CD8-positive, alpha-beta memory T cell (primary cell): Measurements from ENCODE around the gene TMEM234. TPM values are rescaled to one million over a fixed set of nuclear protein-coding genes. Genes with fewer than 3 reads are reported as not detected.

ENCODE experiments used
- CTCF ChIA-PET: fragments of 350-600 bp; sonication (Branson Sonifier 250); formaldehyde crosslinking; loops from one replicate; lab custom pipeline; 2021; ENCODE audit warnings: antibody characterized with exemption; lab: Charles Lee
- POLR2A ChIA-PET: fragments of 350-600 bp; sonication (Branson Sonifier 250); formaldehyde crosslinking; loops from one replicate; lab custom pipeline; 2021; ENCODE audit warnings: antibody characterized with exemption; lab: Charles Lee
- DNase-seq, 5 donors: peaks; one replicate each; pipeline versions ENCODE4 v3.0.0 to v3.0.0-alpha.2; 2020 to 2022; ENCODE audit warnings: mixed read lengths in 1 of 5
- H3K27ac ChIP-seq: one replicate; pipeline ENCODE4 v1.7.0; 2013; ENCODE audit warnings: low read depth, mild to moderate bottlenecking, low read length, moderate library complexity
- H3K27me3 ChIP-seq: 2 replicates; pipeline ENCODE4 v1.7.0; 2013; ENCODE audit warnings: low read length, mild to moderate bottlenecking; ENCODE audit not compliant: insufficient read depth, poor library complexity, severe bottlenecking
- H3K36me3 ChIP-seq: 2 replicates; pipeline ENCODE4 v1.7.0; 2013; ENCODE audit warnings: mild to moderate bottlenecking, low read length, moderate library complexity; ENCODE audit not compliant: insufficient read depth
- H3K4me1 ChIP-seq: 2 replicates; pipeline ENCODE4 v1.7.0; 2013; ENCODE audit warnings: mild to moderate bottlenecking, low read length, moderate library complexity; ENCODE audit not compliant: insufficient read depth
- H3K4me3 ChIP-seq: 2 replicates; pipeline ENCODE4 v1.7.0; 2013; ENCODE audit warnings: mild to moderate bottlenecking, low read length
- H3K9me3 ChIP-seq: 2 replicates; pipeline ENCODE4 v1.7.0; 2013; ENCODE audit warnings: mild to moderate bottlenecking, low read length
- H3K27ac Mint-ChIP-seq, 8 donors: one replicate each; pipeline ENCODE4 v1.8.0; 2020 to 2021; ENCODE audit warnings: mixed read lengths in 8 of 8, mild to moderate bottlenecking in 6 of 8, inconsistent platforms in 3 of 8, moderate library complexity in 3 of 8
- H3K27me3 Mint-ChIP-seq, 2 donors: one replicate each; pipeline ENCODE4 v1.8.0; 2020 to 2021; ENCODE audit warnings: mixed read lengths in 2 of 2, mild to moderate bottlenecking in 1 of 2, moderate library complexity in 1 of 2
- H3K36me3 Mint-ChIP-seq, 3 donors: one replicate each; pipeline ENCODE4 v1.8.0; 2020 to 2021; ENCODE audit warnings: mixed read lengths in 3 of 3, inconsistent platforms in 1 of 3, mild to moderate bottlenecking in 1 of 3
- H3K4me1 Mint-ChIP-seq, 3 donors: one replicate each; pipeline ENCODE4 v1.8.0; 2020 to 2021; ENCODE audit warnings: mixed read lengths in 3 of 3, inconsistent platforms in 1 of 3, mild to moderate bottlenecking in 1 of 3
- H3K4me3 Mint-ChIP-seq, 7 donors: one replicate each; pipeline ENCODE4 v1.8.0; 2020 to 2021; ENCODE audit warnings: mixed read lengths in 7 of 7, mild to moderate bottlenecking in 6 of 7, moderate library complexity in 4 of 7, inconsistent platforms in 2 of 7
- H3K9me3 Mint-ChIP-seq, 5 donors: one replicate each; pipeline ENCODE4 v1.8.0; 2020 to 2022; ENCODE audit warnings: mixed read lengths in 5 of 5, mild to moderate bottlenecking in 3 of 5, moderate library complexity in 2 of 5, inconsistent platforms in 1 of 5
- polyA plus RNA-seq: library from polyadenylated mRNA; unstranded; fragments of 300-500 nt; fragmentation: Illumina TruSeq; gene quantifications from one replicate; pipeline ENCODE4 v1.2.3, GENCODE V29; 2021
- total RNA-seq, 2 experiments: library from RNA; stranded (reverse); gene quantifications; one replicate each; pipeline ENCODE4 v1.2.3, GENCODE V29; 2021

TMEM234 gene
- total and polyA plus RNA-seq, 3 experiments from 2014 or later = 6.5 to 12.2 (median 10.9) TPM

DNA sequence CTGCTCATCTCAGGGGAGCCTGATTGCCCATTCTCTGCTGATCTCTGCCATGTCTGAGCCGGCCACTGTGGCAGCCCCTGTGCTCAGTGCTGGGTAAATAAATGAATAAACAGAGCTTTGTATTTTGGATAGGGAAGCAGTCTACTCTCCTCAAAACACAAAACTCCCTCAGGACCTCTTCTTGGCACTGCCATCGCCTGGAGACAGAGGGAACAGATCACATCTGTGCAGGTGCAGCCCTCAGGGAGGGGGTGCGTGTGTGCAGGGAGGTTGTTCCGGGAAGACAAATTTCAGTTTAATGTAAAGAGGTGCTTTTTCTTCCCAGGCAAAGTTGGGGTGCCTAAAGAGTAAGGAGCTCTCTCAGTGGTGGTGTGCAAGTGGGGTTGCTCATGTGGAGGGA is 17.2 kb upstream of the TMEM234 start:
- CTCF ChIA-PET = interaction anchor here (1.4 to 7.2 kb wide), 7 partner anchors 10 to 133 kb away, joined by 4 to 77 read pairs (median 9); partner anchors contain the start of genes FAM167B, HDAC1 and LCK

DNA sequence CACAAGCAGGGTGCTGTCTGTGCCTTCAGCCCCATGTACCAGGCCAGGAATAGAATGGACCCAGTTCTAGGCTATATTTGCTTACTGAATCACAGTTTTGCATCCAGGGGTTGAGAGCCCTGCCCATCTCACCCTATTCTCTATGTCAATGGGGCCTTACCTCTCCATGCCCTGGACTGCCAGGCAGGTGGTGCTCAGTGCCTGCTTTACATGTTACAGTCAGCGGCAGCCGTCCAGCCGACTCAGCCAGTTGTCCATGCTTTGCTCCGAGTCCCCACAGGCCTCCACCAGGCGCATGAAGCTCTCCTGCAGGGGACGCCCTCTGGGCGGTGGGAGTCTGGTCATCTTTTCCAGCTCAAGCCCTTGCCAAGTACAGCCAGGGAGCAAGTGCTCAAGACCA is 12.6 kb upstream of the TMEM234 start:
- Histone ChIP-seq H3K27ac (no peak overlapping the region), H3K27me3 (no peaks in the 10 kb centered on the region), H3K4me3 (no peak overlapping the region), H3K36me3 (peaks cover 7% of the 10 kb centered on the region), H3K4me1 (peaks cover under 1% of the 10 kb centered on the region), H3K9me3 (no peaks in the 10 kb centered on the region)
- Mint-ChIP-seq H3K36me3 (peaks cover 0 to 22% (median 0%) of the 10 kb centered on the region in 3 donors), H3K4me3 (no peak overlapping the region), H3K4me1 (peaks cover 0 to 5% (median 3%) of the 10 kb centered on the region in 3 donors), H3K27ac (no peak overlapping the region), H3K27me3 (no peaks in the 10 kb centered on the region), H3K9me3 (no peaks in the 10 kb centered on the region)
- ChIA-PET CTCF (interaction anchor here (1.2 to 7.2 kb wide), 3 partner anchors 14 to 19 kb away, joined by 5 to 77 read pairs (median 6); partner anchors contain the start of genes FAM167B and LCK), POLR2A (interaction anchor here (0.6 kb wide), 1 partner anchor 39 kb away, joined by 3 read pairs; no protein-coding TSS in a partner anchor)
- no peak for DNase-seq

More for the DNA sequence above, 17.2 kb upstream of the TMEM234 start:
- peaks cover 5 to 32% (median 6%) of the 10 kb centered on the region in 3 donors for H3K4me1 Mint-ChIP-seq
- no peaks in the 10 kb centered on the region for H3K27me3 Mint-ChIP-seq
- Histone ChIP-seq H3K27ac (no peak overlapping the region), H3K9me3 (no peaks in the 10 kb centered on the region), H3K27me3 (no peaks in the 10 kb centered on the region), H3K36me3 (no peaks in the 10 kb centered on the region), H3K4me1 (peaks cover 16% of the 10 kb centered on the region), H3K4me3 (no peak overlapping the region)
- POLR2A ChIA-PET = interaction anchor here (0.6 to 2.6 kb wide), 4 partner anchors 35 to 96 kb away, joined by 3 to 17 read pairs (median 6); partner anchors contain the start of genes HDAC1 and MARCKSL1
- H3K4me3 Mint-ChIP-seq = peak overlapping the region; percentile 89 to 94 (median 92)
- H3K27ac Mint-ChIP-seq = peak overlapping the region in 2 of 8 donors; percentile 68 to 89
- DNase-seq = no peak
- peaks cover 0 to 2% (median 0%) of the 10 kb centered on the region in 3 donors for H3K36me3 Mint-ChIP-seq
- H3K9me3 Mint-ChIP-seq = no peaks in the 10 kb centered on the region

DNA sequence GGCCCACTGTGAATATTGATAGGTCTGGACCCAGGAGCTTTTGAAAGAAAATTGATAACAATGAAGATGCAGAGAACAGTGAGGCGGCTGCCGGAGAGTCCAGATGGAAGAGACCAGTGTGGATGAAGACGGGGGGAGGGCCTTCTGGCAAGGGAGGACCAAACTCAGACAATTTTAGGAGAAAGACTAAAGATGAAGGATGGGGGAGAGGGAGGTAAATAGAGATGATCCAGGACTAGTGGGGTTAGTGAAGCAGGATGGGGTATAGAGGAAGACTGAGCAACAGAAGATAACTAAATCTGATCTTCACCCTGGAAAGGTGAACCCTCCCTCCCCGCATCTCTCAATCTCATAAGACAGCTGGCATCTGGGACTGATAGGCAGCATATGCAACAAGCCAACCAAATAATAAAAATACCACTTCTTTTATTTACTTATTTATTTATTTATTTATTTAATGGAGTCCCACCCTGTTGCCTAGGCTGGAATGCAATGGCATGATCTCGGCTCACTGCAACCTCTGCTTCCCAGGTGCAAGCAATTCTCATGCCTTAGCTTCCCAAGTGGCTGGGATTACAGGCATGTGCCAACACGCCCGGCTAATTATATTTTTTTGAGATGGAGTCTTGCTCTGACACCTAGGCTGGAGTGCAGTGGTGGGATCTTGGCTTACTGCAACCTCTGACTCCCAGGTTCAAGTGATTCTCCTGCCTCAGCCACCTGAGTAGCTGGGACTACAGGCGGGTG is 10.6 kb upstream of the TMEM234 start:
- ChIA-PET POLR2A (interaction anchor here (0.6 kb wide), 1 partner anchor 105 kb away, joined by 7 read pairs; no protein-coding TSS in a partner anchor), CTCF (interaction anchor here (1.9 to 2.5 kb wide), 2 partner anchors 8 to 16 kb away, joined by 4 to 8 read pairs; no protein-coding TSS in a partner anchor)
- Histone ChIP-seq H3K27me3 (no peaks in the 10 kb centered on the region), H3K4me1 (no peaks in the 10 kb centered on the region), H3K36me3 (peaks cover 18% of the 10 kb centered on the region), H3K4me3 (no peak overlapping the region), H3K27ac (no peak overlapping the region), H3K9me3 (no peaks in the 10 kb centered on the region)
- Mint-ChIP-seq H3K27ac (peak overlapping the region in 2 of 8 donors; percentile 39 to 48), H3K4me3 (no peak overlapping the region), H3K4me1 (peaks cover 1 to 12% (median 3%) of the 10 kb centered on the region in 3 donors), H3K9me3 (no peaks in the 10 kb centered on the region), H3K27me3 (no peaks in the 10 kb centered on the region), H3K36me3 (peaks cover 5 to 39% (median 10%) of the 10 kb centered on the region in 3 donors)
- no peak for DNase-seq

DNA sequence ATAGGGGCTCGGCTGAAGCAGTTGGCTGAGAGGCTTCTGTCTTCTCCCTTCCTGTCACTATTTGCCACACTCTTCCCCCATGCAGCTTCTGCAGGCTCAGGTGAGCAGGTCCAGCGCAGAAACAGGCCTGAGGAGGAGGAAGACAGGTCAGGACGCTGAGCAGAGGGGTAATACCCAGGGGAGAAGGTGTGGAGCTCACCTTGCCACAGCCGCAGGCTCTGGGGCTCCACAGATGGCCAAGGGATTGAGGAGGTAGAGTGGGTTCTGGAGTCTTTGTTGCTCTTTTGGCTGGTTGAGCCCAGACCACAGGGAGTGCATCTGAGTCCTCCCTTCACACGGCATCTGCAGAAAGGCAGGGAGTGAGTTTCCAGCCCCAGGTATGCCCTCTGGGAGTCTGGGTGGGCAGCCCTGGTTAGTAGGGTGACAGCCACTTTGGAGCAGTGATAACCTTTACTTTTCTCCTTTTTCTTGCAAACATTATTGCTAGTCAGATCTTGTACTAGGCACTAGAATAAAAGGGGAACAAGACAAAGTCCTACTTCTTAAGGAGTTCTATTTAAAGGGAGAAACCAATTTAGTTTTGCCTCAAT is 9.8 kb upstream of the TMEM234 start:
- CTCF ChIA-PET = interaction anchor here (1.2 to 2.5 kb wide), 3 partner anchors 9 to 16 kb away, joined by 3 to 8 read pairs (median 4); no protein-coding TSS in a partner anchor
- H3K36me3 Mint-ChIP-seq = peaks cover 5 to 46% (median 14%) of the 10 kb centered on the region in 3 donors

DNA sequence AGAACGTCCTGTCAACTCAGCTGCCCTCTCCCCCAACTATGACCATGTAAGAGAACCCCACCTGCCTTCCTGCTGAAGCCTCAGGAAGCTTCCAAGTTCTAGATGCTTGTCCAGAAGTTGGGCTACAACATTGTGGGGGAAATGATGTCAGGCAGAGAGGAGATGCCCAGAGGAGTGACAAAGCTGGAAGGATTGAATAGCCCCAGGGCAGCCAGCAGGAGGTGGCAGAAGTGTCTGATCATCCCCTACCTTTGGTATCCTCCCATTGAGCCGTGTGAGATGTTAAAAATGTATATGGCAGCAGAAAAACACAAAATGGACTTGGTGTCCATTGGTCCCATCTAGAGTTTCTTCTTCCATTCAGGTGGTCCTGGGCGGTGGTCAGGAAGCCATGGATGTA is 6.6 kb upstream of the TMEM234 start:
- POLR2A ChIA-PET = interaction anchor here (1.3 kb wide), 1 partner anchor 46 kb away, joined by 4 read pairs; no protein-coding TSS in a partner anchor
- peaks cover 35% of the 10 kb centered on the region for H3K36me3 ChIP-seq
- no peak for DNase-seq
- no peaks in the 10 kb centered on the region for H3K27me3 ChIP-seq
- H3K4me1 ChIP-seq = peaks cover 7% of the 10 kb centered on the region
- peaks cover 12 to 21% (median 20%) of the 10 kb centered on the region in 3 donors for H3K4me1 Mint-ChIP-seq
- H3K27ac Mint-ChIP-seq = peak overlapping the region in 6 of 8 donors; percentile 6 to 54 (median 24)
- H3K4me3 ChIP-seq = no peak overlapping the region
- no peaks in the 10 kb centered on the region for H3K27me3 Mint-ChIP-seq
- CTCF ChIA-PET = interaction anchor here (1.3 to 3.7 kb wide), 3 partner anchors 12 to 20 kb away, joined by 4 to 27 read pairs (median 9); no protein-coding TSS in a partner anchor
- H3K9me3 ChIP-seq = no peaks in the 10 kb centered on the region
- H3K27ac ChIP-seq = no peak overlapping the region
- H3K4me3 Mint-ChIP-seq = no peak overlapping the region
- H3K36me3 Mint-ChIP-seq = peaks cover 5 to 66% (median 18%) of the 10 kb centered on the region in 3 donors
- H3K9me3 Mint-ChIP-seq = no peaks in the 10 kb centered on the region

More for the DNA sequence above, 9.8 kb upstream of the TMEM234 start:
- H3K27ac ChIP-seq = no peak overlapping the region
- Mint-ChIP-seq H3K4me1 (peaks cover 4 to 13% (median 5%) of the 10 kb centered on the region in 3 donors), H3K4me3 (no peak overlapping the region), H3K9me3 (no peaks in the 10 kb centered on the region), H3K27me3 (no peaks in the 10 kb centered on the region), H3K27ac (peak overlapping the region in 2 of 8 donors; percentile 39 to 61)
- no peak overlapping the region for H3K4me3 ChIP-seq
- POLR2A ChIA-PET = no interaction called here
- no peaks in the 10 kb centered on the region for H3K4me1 ChIP-seq
- DNase-seq = no peak
- peaks cover 23% of the 10 kb centered on the region for H3K36me3 ChIP-seq
- no peaks in the 10 kb centered on the region for H3K9me3 ChIP-seq
- no peaks in the 10 kb centered on the region for H3K27me3 ChIP-seq

DNA sequence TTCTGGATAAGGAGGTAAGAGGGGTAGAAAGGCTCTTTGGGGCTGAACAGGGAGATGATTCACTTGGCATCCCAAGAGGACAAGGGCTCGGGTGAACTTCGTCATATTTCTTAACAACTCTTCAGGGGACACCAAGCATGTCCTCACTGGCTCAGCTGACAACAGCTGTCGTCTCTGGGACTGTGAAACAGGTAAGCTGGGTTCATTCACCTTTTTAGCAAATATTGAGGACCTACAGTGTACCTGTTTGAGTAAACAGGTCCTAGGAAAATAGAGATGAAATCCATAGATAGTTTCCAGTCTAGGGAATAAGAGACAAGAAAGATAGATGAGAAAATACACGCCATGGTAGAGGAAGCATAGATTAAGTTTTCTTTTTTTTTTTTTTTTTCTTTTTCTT is 2.1 kb upstream of the TMEM234 start:
- peaks cover 31% of the 10 kb centered on the region for H3K4me1 ChIP-seq
- POLR2A ChIA-PET = interaction anchor here (0.6 to 1.5 kb wide), 3 partner anchors 24 to 173 kb away, joined by 3 to 5 read pairs (median 3); no protein-coding TSS in a partner anchor
- Mint-ChIP-seq H3K4me1 (peaks cover 39 to 60% (median 55%) of the 10 kb centered on the region in 3 donors), H3K27me3 (no peaks in the 10 kb centered on the region), H3K36me3 (peaks cover 5 to 61% (median 18%) of the 10 kb centered on the region in 3 donors), H3K9me3 (no peaks in the 10 kb centered on the region), H3K4me3 (peak overlapping the region; percentile 51 to 99 (median 97)), H3K27ac (peak overlapping the region in 6 of 8 donors; percentile 68 to 100 (median 98))
- H3K27me3 ChIP-seq = no peaks in the 10 kb centered on the region
- H3K9me3 ChIP-seq = no peaks in the 10 kb centered on the region
- H3K36me3 ChIP-seq = peaks cover 32% of the 10 kb centered on the region
- H3K27ac ChIP-seq = no peak overlapping the region
- H3K4me3 ChIP-seq = no peak overlapping the region
- CTCF ChIA-PET = interaction anchor here (1.3 to 2.0 kb wide), 3 partner anchors 9 to 26 kb away, joined by 4 to 9 read pairs (median 5); partner anchors contain the start of gene LCK
- no peak for DNase-seq

DNA sequence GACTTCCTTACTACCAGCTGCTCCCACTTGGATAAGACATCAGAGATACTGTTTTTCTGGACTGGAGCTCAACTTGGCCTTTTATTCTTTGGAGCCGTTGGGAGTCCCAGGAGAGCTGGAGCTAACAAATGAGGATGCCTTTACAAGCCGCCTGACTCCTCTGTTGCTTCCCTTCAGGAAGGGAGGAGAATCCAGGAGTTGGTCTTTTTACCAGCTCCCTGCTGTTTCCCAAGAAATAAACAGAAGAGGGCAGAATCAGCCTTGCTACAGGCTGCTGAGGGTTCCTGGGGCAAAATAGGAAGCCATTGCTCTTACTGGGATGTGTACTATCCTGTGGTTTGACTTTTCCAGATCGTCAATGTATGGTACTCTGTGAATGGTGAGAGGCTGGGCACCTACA is 1.5 kb upstream of the TMEM234 start:
- H3K9me3 ChIP-seq = no peaks in the 10 kb centered on the region
- ChIA-PET POLR2A (interaction anchor here (0.6 to 1.5 kb wide), 2 partner anchors 30 to 173 kb away, joined by 3 to 5 read pairs; no protein-coding TSS in a partner anchor), CTCF (interaction anchor here (0.7 to 2.0 kb wide), 4 partner anchors 17 to 27 kb away, joined by 3 to 9 read pairs (median 4); partner anchors contain the start of gene LCK)
- H3K4me3 ChIP-seq = peak overlapping the region; percentile 25
- H3K27me3 Mint-ChIP-seq = no peaks in the 10 kb centered on the region
- no peaks in the 10 kb centered on the region for H3K27me3 ChIP-seq
- peaks cover 28% of the 10 kb centered on the region for H3K36me3 ChIP-seq
- H3K36me3 Mint-ChIP-seq = peaks cover 3 to 58% (median 15%) of the 10 kb centered on the region in 3 donors
- H3K27ac Mint-ChIP-seq = peak overlapping the region; percentile 68 to 100 (median 98)
- peak overlapping the region; percentile 96 to 99 (median 98) for H3K4me3 Mint-ChIP-seq
- DNase-seq = no peak
- H3K27ac ChIP-seq = peak overlapping the region; percentile 99
- H3K4me1 ChIP-seq = peaks cover 31% of the 10 kb centered on the region
- H3K4me1 Mint-ChIP-seq = peaks cover 39 to 60% (median 53%) of the 10 kb centered on the region in 3 donors
- no peaks in the 10 kb centered on the region for H3K9me3 Mint-ChIP-seq
